ENCODE results near the gene LRFN2. TPM values are rescaled to one million over a fixed set of nuclear protein-coding genes. Genes with fewer than 3 reads are reported as not detected.

LRFN2 gene
- total and polyA plus RNA-seq, 2 of the 8 experiments (the other 6 are each of a cell fraction or from before 2014, with no cell fraction given): 2.3 TPM

- TF ChIP-seq CHD7 (IDR thresholded peaks at IDR 0.05; ENCODE audit: insufficient replicate concordance, low read length) (no peak), RAD21 (IDR thresholded peaks at IDR 0.05 in 1 of 2, conservative IDR thresholded peaks at IDR 0.05 in 1 of 2; ENCODE audit: low read depth in 2 of 2, low read length in 2 of 2) (no peak), SP4 (IDR thresholded peaks at IDR 0.05; ENCODE audit: low read length) (no peak), TAF1 (IDR thresholded peaks at IDR 0.05; ENCODE audit: low read depth, low read length) (no peak), RBBP5 (IDR thresholded peaks at IDR 0.05; ENCODE audit: borderline replicate concordance, low read depth, low read length) (no peak), CREB1 (IDR thresholded peaks at IDR 0.05) (no peak), PHF8 (conservative IDR thresholded peaks at IDR 0.05; ENCODE audit: low read depth, low read length) (no peak), KDM4A (IDR thresholded peaks at IDR 0.05; ENCODE audit: low read depth, low read length, severe bottlenecking) (no peak), SP2 (IDR thresholded peaks at IDR 0.05; ENCODE audit: low read length) (no peak), E2F6 (IDR thresholded peaks at IDR 0.05) (no peak), HDAC6 (IDR thresholded peaks at IDR 0.05; ENCODE audit: low read depth, low read length) (no peak), POLR2A (IDR thresholded peaks at IDR 0.05; ENCODE audit: control extremely low read depth in 1 of 2, low read depth in 2 of 2, low read length in 2 of 2) (no peak)
Observed at GRCh38 chr6:40414617-40415016, 172.5 kb downstream of the LRFN2 start (continued).

Data from H1 (cell line).